KMS-11 (cell line): ENCODE measurements around the gene AKR1C1.
"Not testable (repeated sequence)": the region's sequence is repeated elsewhere in the genome, so short reads cannot be mapped to it uniquely, and the experiment has no call there.

Source experiments
- H2AFZ ChIP-seq: fragments of 200-600 bp; sonication (generic); 2 replicates; pipeline ENCODE4 v1.6.1; 2016; ENCODE audit warnings: antibody characterized with exemption, mixed run types, low read depth
- H3K27ac ChIP-seq: fragments of 200-600 bp; sonication (generic); 2 replicates; pipeline ENCODE4 v1.6.1; 2016; ENCODE audit warnings: mild to moderate bottlenecking, mixed run types
- H3K27me3 ChIP-seq: fragments of 200-600 bp; sonication (generic); 2 replicates; pipeline ENCODE4 v1.6.1; 2017; ENCODE audit warnings: mild to moderate bottlenecking, low read depth, mixed run types, moderate library complexity; ENCODE audit not compliant: insufficient read depth
- H3K36me3 ChIP-seq: fragments of 200-600 bp; sonication (generic); 2 replicates; pipeline ENCODE4 v1.6.1; 2017; ENCODE audit warnings: mild to moderate bottlenecking, mixed run types; ENCODE audit not compliant: insufficient read depth
- H3K4me1 ChIP-seq: fragments of 200-600 bp; sonication (generic); 2 replicates; pipeline ENCODE4 v1.6.1; 2016; ENCODE audit warnings: mild to moderate bottlenecking, low read depth, mixed run types; ENCODE audit not compliant: poor library complexity, severe bottlenecking
- H3K4me2 ChIP-seq: fragments of 200-600 bp; sonication (generic); 2 replicates; pipeline ENCODE4 v1.7.0; 2016; ENCODE audit warnings: mild to moderate bottlenecking, mixed run types
- H3K4me3 ChIP-seq: fragments of 200-600 bp; sonication (generic); IDR thresholded peaks from 2 replicates; pipeline ENCODE4 v1.6.1; 2017; ENCODE audit warnings: low read depth, low read length, mixed read lengths; ENCODE audit not compliant: insufficient read depth
- H3K79me2 ChIP-seq: fragments of 200-600 bp; sonication (generic); 2 replicates; pipeline ENCODE4 v1.6.1; 2016; ENCODE audit warnings: low read depth, mixed run types; ENCODE audit not compliant: insufficient read depth
- H3K9ac ChIP-seq: fragments of 200-600 bp; sonication (generic); 2 replicates; pipeline ENCODE4 v1.6.1; 2016; ENCODE audit warnings: mild to moderate bottlenecking, mixed run types
- H4K20me1 ChIP-seq: fragments of 200-600 bp; sonication (generic); 2 replicates; pipeline ENCODE4 v1.6.1; 2016; ENCODE audit warnings: mild to moderate bottlenecking, mixed run types; ENCODE audit not compliant: insufficient read depth
- CTCF ChIP-seq: fragments of 200-600 bp; sonication (generic); conservative IDR thresholded peaks from 2 replicates; pipeline ENCODE4 v1.6.1; 2017; ENCODE audit warnings: low read depth, mild to moderate bottlenecking, antibody characterized with exemption, low read length, moderate library complexity, mixed read lengths

Gene AKR1C1

GRCh38 chr10:4983615-4984216, 20.5 kb downstream of the AKR1C1 start:
- no peaks in the 10 kb centered on the region for H3K36me3 ChIP-seq
- H3K4me3 ChIP-seq: no peak overlapping the region
- no peaks in the 10 kb centered on the region for H3K27me3 ChIP-seq
- no peak overlapping the region for H3K4me2 ChIP-seq
- no peak overlapping the region for H3K27ac ChIP-seq
- H3K4me1 ChIP-seq: no peaks in the 10 kb centered on the region
- no peak for TF ChIP-seq CTCF
- no peak overlapping the region for H3K9ac ChIP-seq
- no peaks in the 10 kb centered on the region for H3K79me2 ChIP-seq
- H2AFZ ChIP-seq: no peak overlapping the region
- H4K20me1 ChIP-seq: no peaks in the 10 kb centered on the region

- TF ChIP-seq CTCF: no peak
- no peaks in the 10 kb centered on the region for H3K4me1 ChIP-seq
- no peak overlapping the region for H3K4me3 ChIP-seq
- no peaks in the 10 kb centered on the region for H3K79me2 ChIP-seq
- H3K4me2 ChIP-seq: no peak overlapping the region
- H2AFZ ChIP-seq: no peak overlapping the region
- H3K36me3 ChIP-seq: no peaks in the 10 kb centered on the region
- no peaks in the 10 kb centered on the region for H3K27me3 ChIP-seq
- H3K9ac ChIP-seq: no peak overlapping the region
- no peaks in the 10 kb centered on the region for H4K20me1 ChIP-seq
- no peak overlapping the region for H3K27ac ChIP-seq
These were observed 21.0 kb downstream of the AKR1C1 start for GRCh38 chr10:4984223-4984622.

GRCh38 chr10:4984971-4985594, 21.9 kb downstream of the AKR1C1 start:
- H3K36me3 ChIP-seq: no peaks in the 10 kb centered on the region
- no peaks in the 10 kb centered on the region for H3K79me2 ChIP-seq
- no peaks in the 10 kb centered on the region for H4K20me1 ChIP-seq
- no peak overlapping the region for H3K4me3 ChIP-seq
- no peak for TF ChIP-seq CTCF
- H3K27me3 ChIP-seq: no peaks in the 10 kb centered on the region
- H3K4me2 ChIP-seq: no peak overlapping the region
- no peak overlapping the region for H3K27ac ChIP-seq
- H2AFZ ChIP-seq: no peak overlapping the region
- H3K4me1 ChIP-seq: no peaks in the 10 kb centered on the region
- no peak overlapping the region for H3K9ac ChIP-seq

- H3K4me1 ChIP-seq, H3K36me3 ChIP-seq, H3K4me2 ChIP-seq, H2AFZ ChIP-seq, H3K27ac ChIP-seq, H3K79me2 ChIP-seq, H3K4me3 ChIP-seq, H4K20me1 ChIP-seq, H3K9ac ChIP-seq, H3K27me3 ChIP-seq: not testable (repeated sequence)
These were observed 24.9 kb downstream of the AKR1C1 start for GRCh38 chr10:4988000-4988641.

GRCh38 chr10:4990217-4990616, 27.0 kb downstream of the AKR1C1 start:
- no peaks in the 10 kb centered on the region for H4K20me1 ChIP-seq
- H3K36me3 ChIP-seq: no peaks in the 10 kb centered on the region
- no peaks in the 10 kb centered on the region for H3K4me1 ChIP-seq
- no peaks in the 10 kb centered on the region for H3K79me2 ChIP-seq
- no peak overlapping the region for H3K27ac ChIP-seq
- H3K9ac ChIP-seq: no peak overlapping the region
- no peaks in the 10 kb centered on the region for H3K27me3 ChIP-seq
- H2AFZ ChIP-seq: no peak overlapping the region
- H3K4me2 ChIP-seq: no peak overlapping the region
- no peak overlapping the region for H3K4me3 ChIP-seq
- no peak for TF ChIP-seq CTCF

- not testable (repeated sequence) for H4K20me1 ChIP-seq, H3K4me3 ChIP-seq, H3K27me3 ChIP-seq, H3K79me2 ChIP-seq, H3K9ac ChIP-seq, H3K4me2 ChIP-seq, H3K36me3 ChIP-seq, H2AFZ ChIP-seq, H3K4me1 ChIP-seq, H3K27ac ChIP-seq
These were observed 28.2 kb downstream of the AKR1C1 start for GRCh38 chr10:4991463-4991862.

GRCh38 chr10:4992564-4992963, 29.3 kb downstream of the AKR1C1 start:
- not testable (repeated sequence) for H3K27me3 ChIP-seq, H3K4me2 ChIP-seq, H3K27ac ChIP-seq, H3K4me1 ChIP-seq, H3K4me3 ChIP-seq, H2AFZ ChIP-seq, H3K9ac ChIP-seq, H4K20me1 ChIP-seq, H3K79me2 ChIP-seq, H3K36me3 ChIP-seq
